ENCODE measurements around the gene CEP19. TPM values are rescaled to one million over a fixed set of nuclear protein-coding genes. Genes with fewer than 3 reads are reported as not detected.

Gene CEP19
- total RNA-seq, 1 experiment from 2014 or later: 1.3 TPM

- Histone ChIP-seq H4K8ac (replicated peaks; ENCODE audit: insufficient read length, low read depth, low read length) (no peak overlapping the region), H3K79me1 (ENCODE audit: insufficient read depth, low read depth, low read length, poor library complexity, severe bottlenecking) (no peaks in the 10 kb centered on the region), H3T11ph (ENCODE audit: low read length) (no peak overlapping the region), H3K4ac (ENCODE audit: low read depth, low read length) (no peak overlapping the region), H2AFZ (ENCODE audit: low read length) (no peak overlapping the region), H4K5ac (ENCODE audit: insufficient read length, low read depth, low read length) (no peak overlapping the region), H4K20me1 (ENCODE audit: control insufficient read depth, insufficient read depth, insufficient read length) (no peaks in the 10 kb centered on the region), H3K79me2 (ENCODE audit: insufficient read depth, low read length) (no peaks in the 10 kb centered on the region), H2BK15ac (ENCODE audit: low read depth, low read length) (no peak overlapping the region), H2BK12ac (ENCODE audit: insufficient read length, low read depth, low read length) (no peak overlapping the region), H3K18ac (ENCODE audit: insufficient read length, low read depth, low read length) (no peak overlapping the region), H3K4me1 (ENCODE audit: insufficient read depth, low read length) (no peaks in the 10 kb centered on the region), H3K27ac (ENCODE audit: insufficient read length, low read depth, low read length) (no peak overlapping the region), H2AK5ac (ENCODE audit: insufficient read length, low read length) (no peak overlapping the region), H3K14ac (ENCODE audit: insufficient read depth, low read length) (no peak overlapping the region), H2BK5ac (ENCODE audit: insufficient read length, low read length) (no peak overlapping the region), H3K9ac (ENCODE audit: extremely low read depth, insufficient read length, low read length) (no peak overlapping the region), H2BK120ac (ENCODE audit: low read depth, low read length, poor library complexity, severe bottlenecking) (no peak overlapping the region), H2BK20ac (ENCODE audit: low read depth, low read length, poor library complexity, severe bottlenecking) (no peak overlapping the region), H3K56ac (ENCODE audit: insufficient read length, low read depth, low read length) (no peak overlapping the region), H4K91ac (ENCODE audit: insufficient read length, low read depth, low read length) (no peak overlapping the region), H3K23me2 (ENCODE audit: insufficient read length, low read depth, low read length, poor library complexity, severe bottlenecking) (no peaks in the 10 kb centered on the region), H3K23ac (ENCODE audit: insufficient read length, low read depth, low read length) (no peak overlapping the region), H3K9me3 (ENCODE audit: control insufficient read depth, low read depth, low read length) (no peaks in the 10 kb centered on the region), H3K27me3 (ENCODE audit: insufficient read depth, low read length) (no peaks in the 10 kb centered on the region), H3K4me2 (ENCODE audit: insufficient read depth, insufficient read length, low read length) (no peak overlapping the region)
- Mint-ChIP-seq H3K4me1 (no peaks in the 10 kb centered on the region), H3K27me3 (ENCODE audit: low read depth) (no peaks in the 10 kb centered on the region), H3K4me3 (no peak overlapping the region; a peak in 1 of 5 replicates), H3K9me3 (peaks cover 0 to 2% of the 10 kb centered on the region in 2 experiments; a peak in 1 of 5 replicates), H3K36me3 (ENCODE audit: insufficient read depth in 1 of 3, low read depth in 3 of 3) (no peaks in the 10 kb centered on the region), H3K27ac (no peak overlapping the region; a peak in 1 of 7 replicates)
- TF ChIP-seq CTCF (conservative IDR thresholded peaks at IDR 0.05): no peak
- DNase-seq: no peak
- WGBS (ENCODE audit: extremely low coverage, insufficient read length, low lambda C conversion rate): no CpG with 5 or more reads among the region's 5 CpGs
These were observed 14.8 kb downstream of the CEP19 start for GRCh38 chr3:196697270-196697669.
